ENCODE data around the gene WDR70. TPM values are rescaled to one million over a fixed set of nuclear protein-coding genes. Genes with fewer than 3 reads are reported as not detected.

The WDR70 gene
- total and polyA plus RNA-seq, 4 donors = 4.0 to 17.7 (median 14.5) TPM

DNA sequence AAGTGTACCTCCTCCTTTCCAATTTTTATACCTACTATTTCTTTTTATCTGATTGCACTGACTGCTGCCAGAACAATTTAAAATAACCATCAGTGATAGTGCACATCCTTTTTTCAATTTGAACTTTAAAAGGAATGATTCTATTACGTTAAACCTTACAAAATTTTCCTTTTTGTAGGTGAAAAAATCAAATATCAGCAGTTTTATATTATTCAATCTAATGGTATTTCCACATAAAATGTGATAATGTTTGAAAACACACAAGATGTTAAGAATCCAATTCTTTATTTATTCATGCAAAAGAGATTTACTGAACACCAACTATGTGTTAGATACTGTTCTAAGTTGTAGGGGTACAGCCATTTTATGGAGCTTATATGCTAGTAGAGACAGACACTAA lies 355.0 kb downstream of the WDR70 start:
- Histone ChIP-seq H3K27me3 (ENCODE audit: control insufficient read depth in 4 of 4, insufficient read depth in 4 of 4, low read length in 3 of 4) (no peaks in the 10 kb centered on the region), H3K9ac (ENCODE audit: low read depth in 1 of 2, low read length in 2 of 2) (no peak overlapping the region), H3K4me3 (ENCODE audit: low read depth in 1 of 3, low read length in 3 of 3) (no peak overlapping the region), H3K9me3 (ENCODE audit: control insufficient read depth in 4 of 4, low read length in 3 of 4) (no peaks in the 10 kb centered on the region), H3K27ac (ENCODE audit: low read depth in 1 of 2, low read length in 2 of 2) (no peak overlapping the region), H3K4me1 (ENCODE audit: control insufficient read depth in 4 of 4, insufficient read depth in 4 of 4, low read length in 3 of 4) (peaks cover 0 to 6% (median 2%) of the 10 kb centered on the region in 4 donors), H3K36me3 (ENCODE audit: control insufficient read depth in 4 of 4, insufficient read depth in 3 of 4, low read depth in 1 of 4, low read length in 3 of 4) (peaks cover 0 to 3% (median under 1%) of the 10 kb centered on the region in 4 donors)
- TF ChIP-seq, protein P1, sequence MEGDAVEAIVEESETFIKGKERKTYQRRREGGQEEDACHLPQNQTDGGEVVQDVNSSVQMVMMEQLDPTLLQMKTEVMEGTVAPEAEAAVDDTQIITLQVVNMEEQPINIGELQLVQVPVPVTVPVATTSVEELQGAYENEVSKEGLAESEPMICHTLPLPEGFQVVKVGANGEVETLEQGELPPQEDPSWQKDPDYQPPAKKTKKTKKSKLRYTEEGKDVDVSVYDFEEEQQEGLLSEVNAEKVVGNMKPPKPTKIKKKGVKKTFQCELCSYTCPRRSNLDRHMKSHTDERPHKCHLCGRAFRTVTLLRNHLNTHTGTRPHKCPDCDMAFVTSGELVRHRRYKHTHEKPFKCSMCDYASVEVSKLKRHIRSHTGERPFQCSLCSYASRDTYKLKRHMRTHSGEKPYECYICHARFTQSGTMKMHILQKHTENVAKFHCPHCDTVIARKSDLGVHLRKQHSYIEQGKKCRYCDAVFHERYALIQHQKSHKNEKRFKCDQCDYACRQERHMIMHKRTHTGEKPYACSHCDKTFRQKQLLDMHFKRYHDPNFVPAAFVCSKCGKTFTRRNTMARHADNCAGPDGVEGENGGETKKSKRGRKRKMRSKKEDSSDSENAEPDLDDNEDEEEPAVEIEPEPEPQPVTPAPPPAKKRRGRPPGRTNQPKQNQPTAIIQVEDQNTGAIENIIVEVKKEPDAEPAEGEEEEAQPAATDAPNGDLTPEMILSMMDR (IDR thresholded peaks at IDR 0.05; ENCODE audit: low read depth, low read length, missing input control) = no peak
- TF ChIP-seq FOXA2 (IDR thresholded peaks at IDR 0.05) (no peak), SP1 (IDR thresholded peaks at IDR 0.05) (no peak)
- TF ChIP-seq, protein P2, sequence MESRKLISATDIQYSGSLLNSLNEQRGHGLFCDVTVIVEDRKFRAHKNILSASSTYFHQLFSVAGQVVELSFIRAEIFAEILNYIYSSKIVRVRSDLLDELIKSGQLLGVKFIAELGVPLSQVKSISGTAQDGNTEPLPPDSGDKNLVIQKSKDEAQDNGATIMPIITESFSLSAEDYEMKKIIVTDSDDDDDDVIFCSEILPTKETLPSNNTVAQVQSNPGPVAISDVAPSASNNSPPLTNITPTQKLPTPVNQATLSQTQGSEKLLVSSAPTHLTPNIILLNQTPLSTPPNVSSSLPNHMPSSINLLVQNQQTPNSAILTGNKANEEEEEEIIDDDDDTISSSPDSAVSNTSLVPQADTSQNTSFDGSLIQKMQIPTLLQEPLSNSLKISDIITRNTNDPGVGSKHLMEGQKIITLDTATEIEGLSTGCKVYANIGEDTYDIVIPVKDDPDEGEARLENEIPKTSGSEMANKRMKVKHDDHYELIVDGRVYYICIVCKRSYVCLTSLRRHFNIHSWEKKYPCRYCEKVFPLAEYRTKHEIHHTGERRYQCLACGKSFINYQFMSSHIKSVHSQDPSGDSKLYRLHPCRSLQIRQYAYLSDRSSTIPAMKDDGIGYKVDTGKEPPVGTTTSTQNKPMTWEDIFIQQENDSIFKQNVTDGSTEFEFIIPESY (IDR thresholded peaks at IDR 0.05) = no peak
- TF ChIP-seq, protein P3, sequence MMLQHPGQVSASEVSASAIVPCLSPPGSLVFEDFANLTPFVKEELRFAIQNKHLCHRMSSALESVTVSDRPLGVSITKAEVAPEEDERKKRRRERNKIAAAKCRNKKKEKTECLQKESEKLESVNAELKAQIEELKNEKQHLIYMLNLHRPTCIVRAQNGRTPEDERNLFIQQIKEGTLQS (IDR thresholded peaks at IDR 0.05) = no peak
- 0% methylated on average over 1 of the region's 1 CpG for WGBS
- no peak for DNase-seq (ENCODE audit: low spot score)

DNA sequence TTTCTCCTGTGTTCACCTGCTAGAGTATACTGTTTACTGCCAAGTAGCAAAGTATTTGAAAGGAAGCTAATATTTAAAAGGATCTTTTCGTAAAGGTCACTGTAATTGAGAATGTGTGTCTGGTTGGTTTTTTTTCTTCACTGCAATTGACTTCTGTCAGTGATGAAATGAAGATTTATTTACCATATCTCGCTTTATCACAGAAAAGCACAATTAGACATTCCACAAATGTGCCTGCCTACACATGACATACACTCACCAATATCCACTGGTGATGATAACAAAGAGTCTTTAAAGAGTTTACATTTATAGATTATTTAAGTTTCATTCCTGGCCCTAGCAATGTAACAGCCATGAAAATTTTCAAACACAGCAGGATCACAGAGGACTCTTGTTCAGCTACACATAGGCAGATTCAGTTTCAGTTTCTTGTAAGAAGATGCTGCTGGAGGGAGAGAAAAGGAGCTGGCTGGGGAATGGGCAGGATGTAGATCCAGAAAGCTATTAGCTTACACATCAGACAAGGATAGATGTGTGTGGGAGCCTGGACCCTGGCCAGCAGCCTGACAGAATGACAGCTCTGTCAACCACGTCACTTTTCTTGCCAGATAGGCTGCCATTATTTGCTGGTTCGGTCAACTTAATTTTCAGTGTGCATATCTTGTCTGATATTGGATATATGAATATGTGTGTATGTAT lies 356.7 kb downstream of the WDR70 start:
- WGBS = 42% methylated on average over 4 of the region's 4 CpGs
- no peaks in the 10 kb centered on the region for H3K27me3 ChIP-seq (ENCODE audit: control insufficient read depth in 4 of 4, insufficient read depth in 4 of 4, low read length in 3 of 4)
- H3K4me3 ChIP-seq (ENCODE audit: low read depth in 1 of 3, low read length in 3 of 3) = no peak overlapping the region
- DNase-seq (ENCODE audit: low spot score) = no peak
- H3K36me3 ChIP-seq (ENCODE audit: control insufficient read depth in 4 of 4, insufficient read depth in 3 of 4, low read depth in 1 of 4, low read length in 3 of 4) = peaks cover 0 to 3% (median 0%) of the 10 kb centered on the region in 4 donors
- H3K4me1 ChIP-seq (ENCODE audit: control insufficient read depth in 4 of 4, insufficient read depth in 4 of 4, low read length in 3 of 4) = peaks cover 0 to 11% (median 6%) of the 10 kb centered on the region in 4 donors
- no peaks in the 10 kb centered on the region for H3K9me3 ChIP-seq (ENCODE audit: control insufficient read depth in 4 of 4, low read length in 3 of 4)
- H3K9ac ChIP-seq (ENCODE audit: low read depth in 1 of 2, low read length in 2 of 2) = no peak overlapping the region
- H3K27ac ChIP-seq (ENCODE audit: low read depth in 1 of 2, low read length in 2 of 2) = no peak overlapping the region
- TF ChIP-seq RAD21 (IDR thresholded peaks at IDR 0.05) (no peak), HNF4G (IDR thresholded peaks at IDR 0.05) (no peak), TAF1 (conservative IDR thresholded peaks at IDR 0.05) (no peak), RXRA (IDR thresholded peaks at IDR 0.05) (no peak), FOXA1 (IDR thresholded peaks at IDR 0.05) (no peak), JUND (IDR thresholded peaks at IDR 0.05) (no peak), SP1 (IDR thresholded peaks at IDR 0.05) (no peak), FOXA2 (IDR thresholded peaks at IDR 0.05) (no peak), YY1 (IDR thresholded peaks at IDR 0.05) (no peak), NR2F2 (IDR thresholded peaks at IDR 0.05) (no peak), HNF4A (conservative IDR thresholded peaks at IDR 0.05) (no peak)
- TF ChIP-seq, protein P4, sequence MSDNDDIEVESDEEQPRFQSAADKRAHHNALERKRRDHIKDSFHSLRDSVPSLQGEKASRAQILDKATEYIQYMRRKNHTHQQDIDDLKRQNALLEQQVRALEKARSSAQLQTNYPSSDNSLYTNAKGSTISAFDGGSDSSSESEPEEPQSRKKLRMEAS (IDR thresholded peaks at IDR 0.05) = no peak
- TF ChIP-seq, protein P5, sequence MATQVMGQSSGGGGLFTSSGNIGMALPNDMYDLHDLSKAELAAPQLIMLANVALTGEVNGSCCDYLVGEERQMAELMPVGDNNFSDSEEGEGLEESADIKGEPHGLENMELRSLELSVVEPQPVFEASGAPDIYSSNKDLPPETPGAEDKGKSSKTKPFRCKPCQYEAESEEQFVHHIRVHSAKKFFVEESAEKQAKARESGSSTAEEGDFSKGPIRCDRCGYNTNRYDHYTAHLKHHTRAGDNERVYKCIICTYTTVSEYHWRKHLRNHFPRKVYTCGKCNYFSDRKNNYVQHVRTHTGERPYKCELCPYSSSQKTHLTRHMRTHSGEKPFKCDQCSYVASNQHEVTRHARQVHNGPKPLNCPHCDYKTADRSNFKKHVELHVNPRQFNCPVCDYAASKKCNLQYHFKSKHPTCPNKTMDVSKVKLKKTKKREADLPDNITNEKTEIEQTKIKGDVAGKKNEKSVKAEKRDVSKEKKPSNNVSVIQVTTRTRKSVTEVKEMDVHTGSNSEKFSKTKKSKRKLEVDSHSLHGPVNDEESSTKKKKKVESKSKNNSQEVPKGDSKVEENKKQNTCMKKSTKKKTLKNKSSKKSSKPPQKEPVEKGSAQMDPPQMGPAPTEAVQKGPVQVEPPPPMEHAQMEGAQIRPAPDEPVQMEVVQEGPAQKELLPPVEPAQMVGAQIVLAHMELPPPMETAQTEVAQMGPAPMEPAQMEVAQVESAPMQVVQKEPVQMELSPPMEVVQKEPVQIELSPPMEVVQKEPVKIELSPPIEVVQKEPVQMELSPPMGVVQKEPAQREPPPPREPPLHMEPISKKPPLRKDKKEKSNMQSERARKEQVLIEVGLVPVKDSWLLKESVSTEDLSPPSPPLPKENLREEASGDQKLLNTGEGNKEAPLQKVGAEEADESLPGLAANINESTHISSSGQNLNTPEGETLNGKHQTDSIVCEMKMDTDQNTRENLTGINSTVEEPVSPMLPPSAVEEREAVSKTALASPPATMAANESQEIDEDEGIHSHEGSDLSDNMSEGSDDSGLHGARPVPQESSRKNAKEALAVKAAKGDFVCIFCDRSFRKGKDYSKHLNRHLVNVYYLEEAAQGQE (IDR thresholded peaks at IDR 0.05) = no peak

Measured in liver (tissue), 9 donors.